Glomerular endothelial cell (primary cell): ENCODE data around the gene THOC5. TPM values are rescaled to one million over a fixed set of nuclear protein-coding genes. Genes with fewer than 3 reads are reported as not detected.
"Not testable (repeated sequence)": the region's sequence is repeated elsewhere in the genome, so short reads cannot be mapped to it uniquely, and the experiment has no call there.

Source experiments
- DNase-seq: peaks from one replicate; pipeline ENCODE4 v3.0.0-alpha.2; 2011; ENCODE audit warnings: low read depth, low spot score; ENCODE audit errors: extremely low read depth
- total RNA-seq: library from RNA; depleted of rRNA; stranded (reverse); fragments of >200 nt; gene quantifications from 2 replicates; pipeline ENCODE4 v1.2.3, GENCODE V29; 2015

THOC5 gene
- 41.0 and 50.9 TPM in 2 replicates for total RNA-seq

GRCh38 chr22:29553351-29554224 lies at the start of gene THOC5:
TSS of gene THOC5 (minus strand) at chr22:29553757. CDS start at chr22:29549147, 4,610 bp downstream.
- DNase-seq: peak; percentile 75

GRCh38 chr22:29598684-29599020 lies 45.1 kb upstream of the THOC5 start:
- DNase-seq: no peak

DNA sequence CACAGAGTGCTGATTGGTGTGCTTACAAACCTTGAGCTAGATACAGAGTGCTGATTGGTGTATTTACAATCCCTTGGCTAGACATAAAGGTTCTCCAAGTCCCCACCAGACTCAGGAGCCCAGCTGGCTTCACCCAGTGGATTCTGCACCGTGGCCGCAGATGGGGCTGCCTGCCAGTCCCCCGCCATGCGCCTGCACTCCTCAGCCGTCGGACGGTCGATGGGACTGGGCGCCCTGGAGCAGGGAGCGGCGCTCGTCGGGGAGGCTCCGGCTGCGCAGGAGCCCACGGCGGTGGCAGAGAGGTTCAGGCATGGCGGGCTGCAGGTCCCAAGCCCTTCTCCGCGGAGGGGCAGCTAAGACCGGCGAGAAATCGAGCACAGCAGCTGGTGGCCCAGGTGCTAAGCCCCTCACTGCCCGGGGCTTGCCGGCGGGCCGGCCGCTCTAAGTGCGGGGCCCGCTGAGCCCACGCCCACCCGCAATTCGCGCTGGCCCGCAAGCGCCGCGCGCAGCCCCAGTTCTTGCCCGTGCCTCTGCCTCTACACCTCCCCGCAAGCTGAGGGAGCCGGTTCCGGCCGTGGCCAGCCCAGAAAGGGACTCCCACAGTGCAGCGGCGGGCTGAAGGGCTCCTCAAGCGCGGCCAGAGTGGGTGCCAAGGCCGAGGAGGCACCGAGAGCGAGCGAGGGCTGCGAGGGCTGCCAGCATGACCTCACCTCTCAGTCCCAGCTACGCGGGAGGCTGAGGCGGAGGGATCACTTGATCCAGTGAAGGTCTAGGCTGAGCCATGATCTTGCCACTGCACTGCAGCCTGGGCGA lies 44.5 kb upstream of the THOC5 start:
- not testable (repeated sequence) for DNase-seq

DNA sequence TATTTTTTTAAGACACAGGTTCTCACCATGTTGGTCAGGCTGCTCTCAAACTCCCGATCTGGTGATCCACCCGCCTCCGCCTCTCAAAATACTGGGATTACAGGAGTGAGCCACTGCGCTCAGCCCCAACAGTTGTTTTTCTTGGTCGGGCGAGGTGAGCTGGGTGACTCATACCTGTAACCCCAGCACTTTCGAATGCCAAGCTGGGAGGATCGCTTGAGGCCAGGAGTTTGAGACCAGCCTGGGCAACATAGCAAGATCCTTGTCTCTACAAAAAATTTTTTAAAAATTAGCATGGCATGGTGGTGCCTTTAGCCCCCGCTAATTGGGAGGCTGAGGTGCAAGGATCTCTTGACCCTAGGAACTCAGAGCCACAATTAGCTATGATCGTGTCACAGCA lies 42.9 kb upstream of the THOC5 start:
- no peak for DNase-seq

GRCh38 chr22:29594447-29594846 lies 40.9 kb upstream of the THOC5 start:
- not testable (repeated sequence) for DNase-seq

- DNase-seq: no peak
These were observed 40.4 kb upstream of the THOC5 start for GRCh38 chr22:29593923-29594322.

DNA sequence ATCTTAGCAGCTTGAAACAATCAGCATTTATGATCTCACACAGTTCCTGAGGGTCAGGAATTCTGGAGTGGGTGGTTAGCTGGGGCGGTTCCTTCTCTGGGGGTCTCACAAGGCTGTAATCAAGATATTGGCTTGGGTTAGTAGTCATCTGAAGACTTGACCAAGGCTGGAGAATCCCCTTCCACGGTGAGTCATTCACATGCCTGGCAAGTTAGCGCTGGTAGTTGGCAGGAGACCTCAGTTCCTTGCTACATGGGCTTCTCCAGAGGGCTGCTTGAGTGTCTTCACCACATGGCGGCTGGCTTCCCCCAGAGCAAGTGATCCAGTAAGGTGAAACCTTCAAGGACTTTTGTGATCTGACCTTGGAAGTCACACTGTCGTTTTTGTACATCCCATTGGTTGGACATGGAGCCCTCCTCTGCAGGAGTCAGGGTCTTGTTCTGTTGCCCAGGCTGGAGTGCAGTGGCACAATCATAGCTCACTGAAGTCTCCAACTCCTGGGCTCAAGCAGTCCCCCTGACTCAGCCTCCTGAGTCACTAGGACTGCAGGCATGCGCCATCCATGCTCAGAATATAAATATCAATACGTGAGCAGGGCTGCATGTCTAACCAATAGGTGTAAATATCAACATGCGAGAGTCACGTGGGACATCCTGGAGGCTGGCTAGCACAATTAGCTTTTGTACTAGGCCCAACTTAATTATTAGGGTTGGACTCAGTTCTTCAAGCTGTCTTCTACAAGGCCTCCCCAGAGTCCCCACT lies 34.6 kb upstream of the THOC5 start:
- no peak for DNase-seq

- not testable (repeated sequence) for DNase-seq
These were observed 32.7 kb upstream of the THOC5 start for GRCh38 chr22:29586193-29586705.

GRCh38 chr22:29584975-29585374 lies 31.4 kb upstream of the THOC5 start:
- DNase-seq: no peak

DNA sequence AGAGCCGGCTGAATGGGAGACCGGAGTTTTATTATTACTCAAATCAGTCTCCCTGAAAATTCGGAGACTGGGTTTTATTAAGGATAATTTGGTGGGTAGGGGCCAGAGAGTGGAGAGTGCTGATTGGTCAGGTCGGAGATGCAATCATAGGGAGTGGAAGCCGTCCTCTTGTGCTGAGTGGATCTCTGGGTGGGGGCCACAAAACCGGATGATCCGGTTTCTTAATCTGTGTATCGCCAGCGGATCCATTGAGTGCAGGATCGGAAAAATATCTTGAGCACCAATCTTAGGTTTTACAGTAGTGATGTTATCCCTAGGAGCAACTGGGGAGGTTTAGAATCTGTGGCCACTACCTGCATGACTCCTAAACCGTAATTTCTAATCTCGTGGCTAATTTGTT lies 28.2 kb upstream of the THOC5 start:
- DNase-seq: no peak

DNA sequence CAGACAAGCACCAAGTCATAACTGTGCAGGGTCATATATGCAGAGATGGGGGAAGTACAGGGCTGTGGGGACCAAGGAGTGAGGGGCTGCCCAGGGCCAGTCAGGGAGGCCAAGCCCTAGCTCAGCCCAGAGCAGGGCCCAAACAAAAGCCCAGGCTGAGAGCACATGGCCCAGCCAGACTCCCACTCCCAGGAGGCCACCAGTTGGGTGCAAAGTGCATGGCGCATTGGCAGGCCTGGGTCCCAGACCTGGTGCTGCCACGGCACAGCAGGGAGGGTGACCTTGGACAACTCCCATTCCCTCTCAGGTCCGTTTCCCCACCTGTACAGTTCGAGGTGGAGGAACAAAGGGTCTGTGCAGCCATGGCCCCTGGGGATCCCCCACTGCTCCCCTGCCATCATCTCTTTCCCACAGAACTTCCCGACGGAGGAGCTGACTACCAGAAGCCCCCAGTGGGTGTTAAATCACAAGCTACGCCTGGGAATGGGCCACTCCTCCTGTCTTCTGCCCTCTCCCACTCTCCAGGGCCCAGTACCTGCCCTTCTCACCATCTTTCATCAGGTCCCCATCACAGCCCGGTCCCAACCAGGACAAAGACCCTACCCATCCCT lies 26.7 kb upstream of the THOC5 start:
- no peak for DNase-seq

- no peak for DNase-seq
These were observed 25.1 kb upstream of the THOC5 start for GRCh38 chr22:29578462-29579200.

GRCh38 chr22:29574762-29575450 lies 21.3 kb upstream of the THOC5 start:
- no peak for DNase-seq

DNA sequence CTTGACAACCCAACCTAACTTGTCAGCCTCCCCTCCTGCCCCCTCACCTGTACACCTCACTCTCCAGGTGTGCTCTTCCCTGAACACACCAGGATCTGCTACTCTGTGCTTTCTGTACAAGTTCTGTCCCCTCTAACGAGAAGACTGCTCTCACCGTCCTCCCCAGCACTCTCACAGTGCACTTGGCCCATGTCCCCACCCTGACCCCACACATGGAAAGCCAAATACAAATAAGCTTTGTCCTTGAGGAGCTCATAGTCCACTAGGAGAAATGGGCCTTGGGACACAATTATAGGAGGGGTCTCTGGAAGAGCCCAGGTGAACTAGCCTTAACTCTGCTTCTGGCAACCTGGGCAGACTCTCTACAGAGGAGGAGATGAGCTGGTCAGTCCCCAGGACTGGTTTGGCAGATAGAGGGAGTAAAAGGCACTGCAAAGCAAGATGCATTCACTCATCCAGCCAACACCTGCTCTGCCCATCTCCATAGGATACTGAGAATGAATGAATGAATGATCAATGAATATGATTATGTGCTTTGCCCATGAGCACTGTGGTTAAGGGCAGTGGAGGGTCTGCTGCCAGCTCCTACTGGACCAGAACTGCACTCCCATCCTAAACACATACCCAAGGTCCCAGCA lies 17.5 kb upstream of the THOC5 start:
- no peak for DNase-seq

- no peak for DNase-seq
These were observed 16.9 kb upstream of the THOC5 start for GRCh38 chr22:29570456-29570855.

DNA sequence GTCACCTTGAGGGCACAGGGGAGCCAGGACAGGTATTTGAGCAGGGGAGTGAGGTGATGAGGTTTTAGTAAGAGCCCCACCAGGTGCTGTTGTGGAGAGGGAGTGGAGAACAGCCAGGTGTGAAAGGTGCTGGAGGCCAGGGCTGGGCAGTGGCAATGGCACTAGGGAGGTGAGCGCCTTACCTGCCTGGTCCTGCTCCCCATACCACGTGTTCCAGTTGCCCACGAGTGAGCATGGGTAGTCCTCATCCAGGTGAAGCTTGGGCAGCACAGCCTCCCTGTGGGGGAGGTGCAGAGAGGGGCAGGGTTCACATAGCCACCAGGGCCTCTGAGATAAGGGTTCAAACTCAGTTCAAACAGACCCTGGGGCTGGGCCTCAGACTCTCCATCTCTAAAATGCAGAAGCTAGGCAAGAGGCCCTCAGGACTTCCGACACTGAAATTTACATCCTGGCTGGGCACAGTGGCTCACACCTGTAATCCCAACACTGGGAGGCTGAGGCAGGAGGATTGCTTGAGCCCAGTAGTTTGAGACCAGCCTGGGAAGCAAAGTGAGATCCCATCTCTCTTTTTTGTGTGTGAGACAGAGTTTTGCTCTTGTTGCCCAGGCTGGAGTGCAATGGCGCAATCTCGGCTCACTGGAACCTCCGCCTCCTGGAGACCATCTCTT lies 15.6 kb upstream of the THOC5 start:
- DNase-seq: no peak

DNA sequence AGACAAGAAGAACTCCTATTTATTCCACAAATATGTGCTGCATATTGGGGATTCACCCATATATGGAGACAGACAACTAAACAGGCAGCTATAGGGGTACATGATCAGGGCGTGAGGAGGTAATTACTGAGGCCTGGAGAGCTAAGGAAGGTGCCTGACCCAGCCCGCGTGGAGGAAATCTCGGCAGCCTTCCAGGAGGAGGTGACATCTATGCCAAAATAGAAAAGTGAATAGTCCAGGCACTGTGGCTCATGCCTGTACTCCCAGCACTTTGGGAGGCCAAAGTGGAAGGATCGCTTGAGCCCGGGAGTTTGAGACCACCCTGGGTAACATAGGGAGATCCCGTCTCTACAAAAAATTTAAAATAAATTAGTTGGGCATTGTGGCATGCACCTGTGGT lies 13.8 kb upstream of the THOC5 start:
- DNase-seq: no peak

- not testable (repeated sequence) for DNase-seq
These were observed 13.0 kb upstream of the THOC5 start for GRCh38 chr22:29566513-29566912.
